Endodermal cell (in vitro differentiated cells): ENCODE results near the gene FLYWCH2. TPM values are rescaled to one million over a fixed set of nuclear protein-coding genes. Genes with fewer than 3 reads are reported as not detected.

Source experiments
- DNase-seq: peaks from one replicate; pipeline ENCODE4 v3.0.0-alpha.2; 2017
- H3K27ac ChIP-seq: 2 replicates; pipeline ENCODE4 v1.5.1; 2013; ENCODE audit warnings: mild to moderate bottlenecking, low read depth, low read length, moderate library complexity
- H3K27me3 ChIP-seq: 2 replicates; pipeline ENCODE4 v1.6.1; 2013; ENCODE audit warnings: mild to moderate bottlenecking, low read length, moderate library complexity; ENCODE audit not compliant: insufficient read depth, control insufficient read depth, poor library complexity, severe bottlenecking
- H3K36me3 ChIP-seq: 2 replicates; pipeline ENCODE4 v1.7.0; 2013; ENCODE audit warnings: mild to moderate bottlenecking, low read length, moderate library complexity; ENCODE audit not compliant: control insufficient read depth, insufficient read depth
- H3K4me1 ChIP-seq: one replicate; pipeline ENCODE4 v1.7.0; 2013; ENCODE audit warnings: low read length; ENCODE audit not compliant: control insufficient read depth, insufficient read depth
- H3K4me3 ChIP-seq: 2 replicates; pipeline ENCODE4 v1.5.1; 2013; ENCODE audit warnings: mild to moderate bottlenecking, low read length, moderate library complexity
- H3K9ac ChIP-seq: 2 replicates; pipeline ENCODE4 v1.6.1; 2013; ENCODE audit warnings: mild to moderate bottlenecking, low read length, moderate library complexity; ENCODE audit not compliant: poor library complexity, severe bottlenecking; ENCODE audit errors: extremely low read depth
- H3K9me3 ChIP-seq: 2 replicates; pipeline ENCODE4 v1.6.1; 2013; ENCODE audit warnings: mild to moderate bottlenecking, low read length, moderate library complexity; ENCODE audit not compliant: control insufficient read depth
- H3K27ac Mint-ChIP-seq: 2 replicates; pipeline ENCODE4 v1.8.0; 2020; ENCODE audit warnings: mixed read lengths
- H3K27me3 Mint-ChIP-seq: 2 replicates; pipeline ENCODE4 v1.8.0; 2021; ENCODE audit warnings: mild to moderate bottlenecking, mixed read lengths; ENCODE audit not compliant: insufficient read depth
- H3K36me3 Mint-ChIP-seq: 2 replicates; pipeline ENCODE4 v1.8.0; 2020; ENCODE audit warnings: low read depth, mixed read lengths
- H3K4me1 Mint-ChIP-seq: 2 replicates; pipeline ENCODE4 v1.8.0; 2020; ENCODE audit warnings: mixed read lengths
- H3K4me3 Mint-ChIP-seq: 2 replicates; pipeline ENCODE4 v1.8.0; 2020; ENCODE audit warnings: mild to moderate bottlenecking, moderate library complexity, mixed read lengths
- H3K9me3 Mint-ChIP-seq: 2 replicates; pipeline ENCODE4 v1.8.0; 2020; ENCODE audit warnings: mild to moderate bottlenecking, mixed read lengths
- WGBS, 2 experiments: methylation state at CpG; one replicate each; pipeline versions ENCODE4 v1.1.5 to v1.1.7; 2013; ENCODE audit warnings: missing lambda C conversion rate in 2 of 2, mixed read lengths in 1 of 2; ENCODE audit not compliant: insufficient coverage in 1 of 2, insufficient read length in 1 of 2; 5-methylcytosine and 5-hydroxymethylcytosine counted together
- total RNA-seq, 2 donors: library from RNA; stranded (reverse); fragmentation: NEBNext Ultra II Directional in 1 of 2; extraction: Animal tissue kit (Norgen Biotek cat#: 25700) in 1 of 2; gene quantifications; 2 replicates in 1 of 2; 3 replicates in 1 of 2; pipeline ENCODE4 v1.2.1, GENCODE V29; 2021
- TF ChIP-seq, protein P1 (sequence below): fragments of 200-600 bp; sonication (generic); conservative IDR thresholded peaks from 2 replicates; pipeline ENCODE4 v1.5.0; 2021; ENCODE audit warnings: antibody characterized with exemption, mild to moderate bottlenecking

The FLYWCH2 gene
- total RNA-seq, 2 donors from 2014 or later, result 30.9 to 35.5 TPM

GRCh38 chr16:2894231-2894630 lies 11.2 kb downstream of the FLYWCH2 start:
- DNase-seq, result no peak
- 93 to 95% methylated on average over 18 to 31 of the region's 31 CpGs for whole genome bisulfite sequencing, 2 experiments
- H3K27me3 ChIP-seq, result no peaks in the 10 kb centered on the region
- no peaks in the 10 kb centered on the region for H3K27me3 Mint-ChIP-seq
- no peaks in the 10 kb centered on the region for H3K36me3 ChIP-seq
- no peak overlapping the region for H3K27ac Mint-ChIP-seq
- peaks cover 3% of the 10 kb centered on the region for H3K4me1 ChIP-seq
- H3K4me3 Mint-ChIP-seq, result no peak overlapping the region
- no peak overlapping the region for H3K4me3 ChIP-seq
- no peaks in the 10 kb centered on the region for H3K9me3 ChIP-seq
- peaks cover 4% of the 10 kb centered on the region for H3K36me3 Mint-ChIP-seq
- no peaks in the 10 kb centered on the region for H3K9me3 Mint-ChIP-seq
- peaks cover 10% of the 10 kb centered on the region for H3K4me1 Mint-ChIP-seq
- TF ChIP-seq, protein P1, sequence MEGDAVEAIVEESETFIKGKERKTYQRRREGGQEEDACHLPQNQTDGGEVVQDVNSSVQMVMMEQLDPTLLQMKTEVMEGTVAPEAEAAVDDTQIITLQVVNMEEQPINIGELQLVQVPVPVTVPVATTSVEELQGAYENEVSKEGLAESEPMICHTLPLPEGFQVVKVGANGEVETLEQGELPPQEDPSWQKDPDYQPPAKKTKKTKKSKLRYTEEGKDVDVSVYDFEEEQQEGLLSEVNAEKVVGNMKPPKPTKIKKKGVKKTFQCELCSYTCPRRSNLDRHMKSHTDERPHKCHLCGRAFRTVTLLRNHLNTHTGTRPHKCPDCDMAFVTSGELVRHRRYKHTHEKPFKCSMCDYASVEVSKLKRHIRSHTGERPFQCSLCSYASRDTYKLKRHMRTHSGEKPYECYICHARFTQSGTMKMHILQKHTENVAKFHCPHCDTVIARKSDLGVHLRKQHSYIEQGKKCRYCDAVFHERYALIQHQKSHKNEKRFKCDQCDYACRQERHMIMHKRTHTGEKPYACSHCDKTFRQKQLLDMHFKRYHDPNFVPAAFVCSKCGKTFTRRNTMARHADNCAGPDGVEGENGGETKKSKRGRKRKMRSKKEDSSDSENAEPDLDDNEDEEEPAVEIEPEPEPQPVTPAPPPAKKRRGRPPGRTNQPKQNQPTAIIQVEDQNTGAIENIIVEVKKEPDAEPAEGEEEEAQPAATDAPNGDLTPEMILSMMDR, result peak; percentile 31
- H3K9ac ChIP-seq, result no peak overlapping the region
- H3K27ac ChIP-seq, result no peak overlapping the region

DNA sequence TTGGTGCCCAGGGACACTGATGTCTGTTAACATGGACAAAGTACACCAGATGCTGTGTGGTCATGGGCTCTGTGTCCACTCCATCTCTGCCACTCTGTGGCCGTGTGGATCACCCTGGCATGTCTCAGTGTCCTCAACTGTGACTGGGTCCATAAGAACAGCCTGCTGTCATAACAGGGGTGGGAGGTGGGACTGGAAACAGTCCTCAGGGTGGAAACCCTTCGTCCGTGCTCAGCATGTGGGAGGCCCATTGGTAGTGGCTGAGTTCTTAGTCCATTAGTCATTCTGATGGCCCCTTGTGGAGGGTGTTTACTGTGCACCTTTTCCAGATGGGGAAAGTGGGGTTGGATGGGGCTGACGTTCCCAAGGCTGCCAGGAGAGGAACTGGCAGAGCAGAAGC lies 12.8 kb downstream of the FLYWCH2 start:
- Histone ChIP-seq H3K27ac (no peak overlapping the region), H3K4me1 (peaks cover 3% of the 10 kb centered on the region), H3K36me3 (no peaks in the 10 kb centered on the region), H3K4me3 (no peak overlapping the region), H3K9ac (no peak overlapping the region), H3K27me3 (no peaks in the 10 kb centered on the region), H3K9me3 (no peaks in the 10 kb centered on the region)
- Mint-ChIP-seq H3K27me3 (no peaks in the 10 kb centered on the region), H3K4me3 (no peak overlapping the region), H3K27ac (no peak overlapping the region), H3K36me3 (peaks cover 9% of the 10 kb centered on the region), H3K9me3 (no peaks in the 10 kb centered on the region), H3K4me1 (peaks cover 7% of the 10 kb centered on the region)
- WGBS, 2 experiments, result 0 to 63% methylated on average over 1 to 3 of the region's 4 CpGs
- TF ChIP-seq, protein P1, result no peak
- no peak for DNase-seq

GRCh38 chr16:2896480-2897010 lies 13.5 kb downstream of the FLYWCH2 start:
- no peak overlapping the region for H3K27ac ChIP-seq
- H3K9me3 Mint-ChIP-seq, result no peaks in the 10 kb centered on the region
- peaks cover 9% of the 10 kb centered on the region for H3K36me3 Mint-ChIP-seq
- no peak overlapping the region for H3K9ac ChIP-seq
- no peak overlapping the region for H3K4me3 Mint-ChIP-seq
- H3K27ac Mint-ChIP-seq, result no peak overlapping the region
- TF ChIP-seq, protein P1, result no peak
- no peaks in the 10 kb centered on the region for H3K27me3 Mint-ChIP-seq
- no peak for DNase-seq
- H3K4me1 ChIP-seq, result no peaks in the 10 kb centered on the region
- WGBS, 2 experiments, result 95 to 99% methylated on average over 14 to 19 of the region's 19 CpGs
- no peaks in the 10 kb centered on the region for H3K36me3 ChIP-seq
- H3K27me3 ChIP-seq, result no peaks in the 10 kb centered on the region
- H3K4me1 Mint-ChIP-seq, result peaks cover 5% of the 10 kb centered on the region
- H3K4me3 ChIP-seq, result no peak overlapping the region
- no peaks in the 10 kb centered on the region for H3K9me3 ChIP-seq
